Measurements from ENCODE around the gene TMEM219.
"Not testable (repeated sequence)": the region's sequence is repeated elsewhere in the genome, so short reads cannot be mapped to it uniquely, and the experiment has no call there.

TMEM219 gene

DNA sequence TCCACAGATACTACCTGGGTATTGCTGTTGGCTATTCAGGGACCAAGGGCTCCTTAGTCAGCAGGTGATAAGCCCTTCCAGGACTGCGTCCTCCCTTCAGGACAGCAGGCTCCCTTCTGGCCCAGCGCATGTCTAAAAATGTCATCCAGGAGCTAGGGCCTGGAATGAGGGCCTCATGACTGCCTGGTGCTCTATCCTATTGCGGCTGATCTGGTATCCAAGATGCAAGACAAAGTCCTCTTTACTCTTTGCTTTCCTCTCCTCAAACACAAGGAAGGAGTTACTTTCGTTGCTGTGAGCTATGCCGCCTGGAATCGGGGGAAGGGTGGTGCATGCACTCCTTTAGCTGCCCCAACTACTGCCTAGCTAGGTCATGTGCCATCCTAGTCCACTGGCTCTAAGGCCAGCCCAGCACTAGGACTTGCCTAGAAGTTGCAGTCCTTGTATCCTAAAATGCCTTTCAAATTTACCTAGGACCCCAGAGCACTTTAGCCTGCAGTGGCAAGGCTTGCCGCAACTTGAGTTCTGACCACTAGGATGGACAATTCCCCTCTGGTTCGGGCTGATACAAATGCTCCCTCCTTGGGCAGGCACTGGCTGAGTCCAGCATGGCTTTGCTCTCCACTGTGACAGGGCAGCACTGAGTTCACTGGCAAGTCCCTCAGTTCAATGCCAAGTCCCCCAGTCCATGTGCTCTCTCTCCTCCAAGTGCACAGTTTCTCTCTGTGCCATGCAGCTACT is 10.1 kb upstream of the TMEM219 start:
- no peak for DNase-seq

DNA sequence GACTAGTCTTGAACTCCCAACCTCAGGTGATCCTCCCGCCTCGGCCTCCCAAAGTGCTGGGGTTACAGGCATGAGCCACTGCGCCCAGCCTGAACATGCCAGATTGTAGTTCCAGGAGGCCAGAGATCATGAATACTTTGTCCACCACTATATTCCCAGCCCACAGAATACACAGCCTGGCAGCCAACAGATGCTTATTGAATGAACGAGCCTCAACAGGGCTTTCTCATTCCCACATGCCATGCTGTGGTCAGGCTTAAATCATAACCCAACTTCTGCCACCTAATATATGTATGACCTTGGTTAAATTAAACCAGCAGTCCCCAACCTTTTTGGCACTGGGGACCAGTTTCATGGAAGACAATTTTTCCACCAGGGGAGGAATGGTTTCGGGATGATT is 3.1 kb upstream of the TMEM219 start:
- no peak for DNase-seq

DNA sequence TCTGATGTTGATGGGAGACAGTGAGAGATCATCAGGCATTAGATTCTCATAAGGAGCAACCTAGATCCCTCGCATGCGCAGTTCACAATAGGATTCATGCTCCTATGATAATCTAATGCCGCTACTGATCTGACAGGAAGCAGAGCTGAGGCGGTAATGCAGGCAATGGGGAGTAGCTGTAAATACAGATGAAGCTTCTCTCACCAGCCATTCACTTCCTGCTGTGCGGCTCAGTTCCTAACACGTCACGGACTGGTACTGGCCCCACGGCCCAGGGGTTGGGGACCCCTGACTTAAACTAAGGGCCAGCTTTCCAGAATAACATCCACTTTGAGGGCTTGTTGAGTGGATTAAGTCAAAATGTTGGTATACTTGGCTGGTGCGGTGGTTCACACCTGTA is 2.6 kb upstream of the TMEM219 start:
- DNase-seq = no peak

DNA sequence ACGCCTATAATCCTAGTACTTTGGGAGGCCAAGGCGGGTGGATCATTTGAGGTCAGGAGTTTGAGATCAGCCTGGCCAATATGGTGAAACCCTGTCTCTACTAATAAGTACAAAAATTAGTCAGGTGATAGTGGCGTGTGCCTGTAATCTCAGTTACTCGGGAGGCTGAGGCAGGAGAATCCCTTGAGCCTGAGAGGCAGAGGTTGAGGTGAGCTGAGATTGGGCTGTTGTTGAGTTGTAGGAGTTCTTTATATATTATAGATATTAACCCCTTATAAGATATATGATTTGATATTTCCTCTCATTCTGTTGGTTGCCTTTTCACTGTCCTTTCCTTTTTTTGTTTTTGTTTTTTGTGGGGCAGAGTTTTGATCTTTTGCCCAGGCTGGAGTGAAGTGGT is 2.1 kb upstream of the TMEM219 start:
- DNase-seq = not testable (repeated sequence)

DNA sequence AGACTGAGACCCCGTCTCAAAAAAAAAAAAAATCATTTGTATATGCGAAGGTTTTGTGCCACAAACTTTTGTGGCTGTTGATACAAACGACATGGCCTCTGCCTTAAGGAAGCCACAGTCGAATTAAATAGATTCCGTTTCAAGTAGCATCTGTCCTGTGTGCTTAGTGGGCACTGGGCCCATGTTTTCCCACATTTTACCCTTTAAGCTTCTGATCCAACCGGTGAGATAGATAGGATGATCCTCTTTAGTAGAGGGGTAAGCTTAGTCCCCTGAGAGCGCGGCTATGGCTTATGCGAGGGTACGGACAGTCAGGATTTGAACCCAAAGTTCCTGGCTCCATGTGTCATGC is 776 bp upstream of the TMEM219 start:
- DNase-seq = peak; percentile 10

DNA sequence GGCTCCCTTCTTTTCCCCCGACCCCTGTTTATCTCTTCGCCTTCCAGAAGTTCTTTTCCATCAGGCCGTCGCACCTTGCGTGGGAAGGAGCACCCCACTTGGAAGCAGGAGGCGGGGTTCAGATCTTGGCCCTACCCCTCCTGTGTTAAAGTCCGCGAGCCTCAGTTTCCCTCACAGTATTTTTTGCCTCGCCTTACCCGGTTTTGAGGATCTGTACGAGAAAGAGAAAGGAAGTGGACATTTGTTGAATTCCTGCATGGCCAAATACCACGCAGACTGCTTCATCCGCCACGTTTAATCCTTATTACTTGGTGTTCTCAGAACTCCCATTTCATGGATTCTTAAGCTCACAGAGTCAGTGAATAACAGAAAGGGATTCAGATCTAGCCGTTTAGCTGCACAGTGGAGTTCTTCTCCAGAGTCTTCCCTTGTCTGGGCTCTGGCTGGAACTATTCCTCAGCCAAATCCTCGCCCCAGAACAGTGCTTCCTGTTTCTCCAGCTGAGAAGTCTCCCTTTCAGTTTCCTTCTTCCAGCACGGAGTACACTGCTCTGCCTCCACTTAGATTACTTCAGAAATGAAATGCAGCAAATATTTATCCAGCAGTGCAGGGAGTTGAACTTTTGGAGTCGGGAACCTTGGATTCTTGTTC is 590 bp downstream of the TMEM219 start:
- DNase-seq = no peak

DNA sequence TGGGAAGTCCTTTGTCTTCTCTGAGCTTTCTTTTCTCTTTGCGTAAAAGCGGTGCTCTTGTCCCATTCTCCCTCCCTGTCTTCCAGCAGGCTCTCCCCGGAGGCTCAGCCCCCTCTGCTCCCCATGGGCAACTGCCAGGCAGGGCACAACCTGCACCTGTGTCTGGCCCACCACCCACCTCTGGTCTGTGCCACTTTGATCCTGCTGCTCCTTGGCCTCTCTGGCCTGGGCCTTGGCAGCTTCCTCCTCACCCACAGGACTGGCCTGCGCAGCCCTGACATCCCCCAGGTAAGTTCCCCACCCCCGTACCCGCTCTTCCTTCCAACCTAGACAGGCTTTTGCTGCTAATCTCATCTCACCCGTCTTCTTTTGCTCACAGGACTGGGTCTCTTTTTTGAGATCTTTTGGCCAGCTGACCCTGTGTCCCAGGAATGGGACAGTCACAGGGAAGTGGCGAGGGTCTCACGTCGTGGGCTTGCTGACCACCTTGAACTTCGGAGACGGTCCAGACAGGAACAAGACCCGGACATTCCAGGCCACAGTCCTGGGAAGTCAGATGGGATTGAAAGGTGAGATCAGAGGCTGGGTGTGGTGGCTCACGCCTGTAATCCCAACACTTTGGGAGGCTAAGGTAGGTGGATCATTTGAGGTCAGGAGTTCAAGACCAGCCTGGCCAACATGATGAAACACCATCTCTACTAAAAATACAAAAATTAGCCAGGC is 1.3 kb downstream of the TMEM219 start:
- DNase-seq = no peak

DNA sequence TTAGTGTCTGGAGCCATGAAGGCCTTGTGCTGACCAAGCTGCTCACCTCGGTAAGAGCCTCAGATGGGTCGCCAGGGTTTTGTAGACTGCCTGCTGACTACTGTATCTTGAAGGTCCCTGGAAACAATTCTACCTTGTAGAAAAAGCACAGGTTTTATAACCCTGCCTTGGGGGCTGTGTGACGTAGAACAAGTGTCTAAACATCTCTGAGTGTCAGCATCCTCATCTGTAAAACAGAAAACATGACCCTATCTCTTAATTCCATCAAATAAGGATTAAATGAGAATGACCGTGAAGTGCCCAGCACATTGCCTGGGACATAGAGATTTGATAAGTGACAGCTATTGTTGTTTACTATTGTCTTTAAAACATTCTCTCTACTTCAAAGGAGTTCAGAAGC is 6.3 kb downstream of the TMEM219 start:
- no peak for DNase-seq

DNA sequence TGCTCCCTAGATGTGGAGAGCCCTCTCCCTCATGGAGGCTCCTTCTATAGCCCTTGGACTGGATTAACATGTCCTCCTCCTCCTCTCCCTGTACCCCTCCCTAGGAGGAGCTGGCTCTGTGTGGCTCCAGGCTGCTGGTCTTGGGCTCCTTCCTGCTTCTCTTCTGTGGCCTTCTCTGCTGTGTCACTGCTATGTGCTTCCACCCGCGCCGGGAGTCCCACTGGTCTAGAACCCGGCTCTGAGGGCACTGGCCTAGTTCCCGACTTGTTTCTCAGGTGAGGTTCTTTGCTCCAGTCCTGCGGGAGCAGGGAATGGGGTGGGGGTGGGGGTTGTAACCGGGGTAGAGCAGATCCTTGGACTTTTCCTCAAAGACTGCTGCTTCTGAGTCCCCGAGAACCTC is 9.4 kb downstream of the TMEM219 start:
- DNase-seq = no peak

DNA sequence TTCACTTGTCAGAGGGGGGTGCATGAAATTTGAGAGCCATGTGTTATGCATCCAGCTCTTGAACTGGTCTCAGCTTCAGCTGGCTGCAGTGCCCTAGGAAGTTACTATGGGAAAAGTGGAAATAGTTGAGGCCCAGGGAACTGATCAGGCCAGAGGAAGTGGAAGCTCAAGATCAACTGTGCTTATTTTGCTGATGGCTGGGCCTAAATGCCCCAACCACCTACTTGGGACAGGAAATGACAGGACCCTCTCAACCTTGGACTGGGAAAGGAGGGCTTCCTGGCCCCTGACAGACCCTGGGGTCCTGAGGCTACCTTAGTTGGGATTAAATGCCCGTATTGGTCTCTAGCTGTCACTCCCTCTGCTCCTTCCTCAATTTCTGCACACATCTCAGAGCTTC is 10.6 kb downstream of the TMEM219 start:
- DNase-seq = no peak

DNA sequence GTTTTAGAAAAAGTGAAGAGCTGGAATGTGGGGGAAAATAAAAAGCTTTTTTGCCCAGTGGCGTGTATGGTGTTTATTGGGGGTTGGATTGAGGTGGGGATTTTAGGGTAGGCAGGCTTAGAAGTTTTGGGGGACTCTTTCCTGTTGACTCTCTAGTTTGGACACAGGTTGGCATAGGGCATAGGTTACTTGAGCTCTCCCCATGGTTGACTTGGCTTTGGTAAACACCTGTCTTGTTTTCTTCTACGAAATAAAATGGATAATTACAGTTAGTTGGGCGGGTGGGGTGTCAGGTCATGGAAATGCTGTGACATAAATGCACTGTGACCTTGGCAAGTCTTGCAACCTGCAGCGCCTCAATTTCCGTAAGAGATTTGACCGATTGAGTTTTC is 11.1 kb downstream of the TMEM219 start:
- DNase-seq = no peak

DNA sequence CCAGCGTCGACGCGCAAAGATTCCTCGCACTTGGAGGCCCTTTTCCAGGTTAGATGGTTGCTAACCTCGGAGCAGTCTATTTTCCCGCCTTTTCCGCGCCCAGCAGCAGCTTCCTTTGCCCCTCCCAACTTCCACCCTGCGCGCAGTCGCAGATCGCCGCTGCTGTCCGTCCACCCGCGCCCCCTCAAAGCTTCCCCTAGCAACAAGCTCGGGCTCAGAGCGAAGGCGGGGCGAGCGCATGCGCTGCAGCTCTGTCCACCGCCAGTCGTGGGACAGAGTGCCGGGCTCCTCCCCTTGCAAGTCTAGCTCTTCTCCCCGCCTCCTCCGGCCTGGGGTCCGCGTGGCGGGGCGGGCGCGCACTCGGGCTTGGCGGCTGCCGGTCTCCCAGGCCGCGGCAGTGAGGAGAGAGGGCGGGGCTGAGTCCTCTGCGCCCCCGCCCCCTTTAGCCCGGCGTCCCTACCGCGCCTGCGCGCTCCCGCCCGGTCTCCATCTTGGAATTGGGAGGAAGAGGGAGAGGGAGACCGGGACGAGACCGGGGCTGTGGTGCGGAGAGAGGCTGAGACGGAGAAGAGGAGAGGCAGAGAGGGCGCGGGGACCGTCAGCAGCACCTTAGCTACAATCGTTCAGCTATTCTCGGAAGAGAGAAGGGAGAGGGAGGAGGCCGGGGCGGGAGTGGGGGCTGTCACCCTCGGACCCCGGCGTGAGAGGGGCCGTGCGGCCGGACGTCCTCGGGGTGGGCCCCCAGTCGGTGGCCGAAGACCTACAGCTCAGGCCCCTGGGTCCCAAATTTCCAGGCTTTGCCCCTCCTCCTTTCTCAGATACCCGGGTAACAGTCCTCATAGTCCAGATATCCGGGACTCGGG is 11.7 kb downstream of the TMEM219 start, which contains the start of gene TAOK2:
TSS of gene TAOK2 (plus strand) at position 485 of the 863 bp plus-strand sequence. CDS start 3,905 bp downstream, outside the sequence.
- DNase-seq = peak; percentile 86

DNA sequence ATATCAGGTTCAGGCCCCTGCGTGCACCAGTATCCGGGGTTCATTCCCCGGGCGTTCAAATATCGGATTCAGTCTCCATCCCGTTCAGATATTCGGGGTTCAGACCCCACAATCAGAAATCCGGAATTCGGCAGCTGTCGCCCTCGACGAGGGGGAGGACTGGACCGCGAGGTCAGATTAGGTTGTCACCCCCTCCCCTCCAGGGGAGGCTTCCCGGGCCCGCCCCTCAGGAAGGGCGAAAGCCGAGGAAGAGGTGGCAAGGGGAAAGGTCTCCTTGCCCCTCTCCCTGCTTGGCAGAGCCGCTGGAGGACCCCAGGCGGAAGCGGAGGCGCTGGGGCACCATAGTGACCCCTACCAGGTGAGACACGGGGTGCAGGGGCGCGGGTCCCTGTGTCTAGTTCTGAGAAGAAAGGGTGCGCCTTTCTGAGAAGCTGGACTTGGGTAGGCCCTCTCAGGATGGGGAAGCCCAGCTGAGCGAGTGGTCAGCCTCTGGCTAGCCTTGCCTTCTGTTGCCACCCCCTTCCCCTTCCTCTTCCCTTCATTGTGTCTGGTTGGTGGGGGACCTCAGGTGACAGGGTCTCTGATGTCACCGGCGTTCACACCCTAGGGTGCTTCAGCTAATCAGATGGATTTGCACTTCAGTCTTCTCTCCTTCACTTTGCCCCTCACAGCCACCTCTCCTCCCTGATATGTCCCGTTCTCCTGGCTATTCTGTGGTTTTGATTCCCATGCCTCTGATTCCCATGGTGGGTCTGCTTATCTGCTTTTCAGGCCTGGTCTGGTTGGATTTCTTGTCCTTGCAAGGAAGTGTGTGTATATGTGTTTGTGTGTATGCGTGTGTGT is 12.6 kb downstream of the TMEM219 start:
- no peak for DNase-seq

DNA sequence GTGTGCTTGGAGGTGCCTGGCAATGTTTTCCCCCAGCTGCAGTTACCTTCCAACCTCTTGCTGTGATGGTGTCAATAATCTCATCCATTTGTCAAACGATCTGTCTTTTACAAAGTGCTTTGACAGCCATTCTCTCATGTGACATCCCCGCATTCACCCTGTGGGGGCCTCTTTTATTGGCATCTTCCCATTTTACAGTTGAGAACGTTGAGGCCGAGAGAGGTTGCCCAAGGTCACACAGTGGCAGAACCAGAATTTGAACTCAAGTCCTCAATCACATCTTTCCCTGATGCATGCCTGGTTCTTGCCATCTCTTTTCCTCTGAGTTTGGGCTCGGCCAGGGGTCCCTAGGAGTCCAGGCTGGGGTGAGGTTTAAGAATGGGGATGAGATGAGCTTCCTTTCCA is 13.3 kb downstream of the TMEM219 start:
- DNase-seq = no peak

DNA sequence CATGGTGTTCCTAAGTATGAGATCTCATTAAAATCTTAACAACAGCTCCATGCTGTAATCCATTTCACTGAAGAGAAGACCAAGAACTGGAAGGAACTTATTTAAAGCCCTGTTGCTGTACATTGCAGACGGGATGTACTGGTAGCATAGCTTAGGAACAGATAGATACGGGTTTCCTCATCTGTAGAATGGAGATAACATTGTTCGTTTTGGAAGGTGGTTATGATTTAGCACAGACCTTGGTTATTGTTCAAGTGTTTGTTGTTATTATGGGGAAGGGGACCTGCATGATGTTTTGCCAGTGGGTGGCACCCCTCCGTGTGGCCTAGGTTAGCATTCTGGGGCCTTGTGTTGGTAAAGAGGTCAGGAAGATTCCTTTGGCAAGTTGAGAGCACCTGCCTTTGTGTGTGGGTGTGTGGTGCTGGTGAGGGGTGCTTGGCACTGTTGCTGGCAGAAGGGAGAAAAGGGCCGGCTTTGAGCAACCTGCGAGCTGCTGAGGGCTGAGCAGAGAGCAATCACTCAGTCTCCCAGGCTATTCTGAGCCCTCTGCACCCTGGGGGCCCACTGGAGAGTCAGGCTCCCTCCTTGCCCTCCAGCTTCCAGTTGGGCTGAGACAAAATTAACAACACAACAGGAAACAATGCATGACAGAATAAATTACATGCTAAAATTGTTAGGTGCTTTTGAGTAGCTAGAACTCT is 14.1 kb downstream of the TMEM219 start:
- DNase-seq = no peak

DNA sequence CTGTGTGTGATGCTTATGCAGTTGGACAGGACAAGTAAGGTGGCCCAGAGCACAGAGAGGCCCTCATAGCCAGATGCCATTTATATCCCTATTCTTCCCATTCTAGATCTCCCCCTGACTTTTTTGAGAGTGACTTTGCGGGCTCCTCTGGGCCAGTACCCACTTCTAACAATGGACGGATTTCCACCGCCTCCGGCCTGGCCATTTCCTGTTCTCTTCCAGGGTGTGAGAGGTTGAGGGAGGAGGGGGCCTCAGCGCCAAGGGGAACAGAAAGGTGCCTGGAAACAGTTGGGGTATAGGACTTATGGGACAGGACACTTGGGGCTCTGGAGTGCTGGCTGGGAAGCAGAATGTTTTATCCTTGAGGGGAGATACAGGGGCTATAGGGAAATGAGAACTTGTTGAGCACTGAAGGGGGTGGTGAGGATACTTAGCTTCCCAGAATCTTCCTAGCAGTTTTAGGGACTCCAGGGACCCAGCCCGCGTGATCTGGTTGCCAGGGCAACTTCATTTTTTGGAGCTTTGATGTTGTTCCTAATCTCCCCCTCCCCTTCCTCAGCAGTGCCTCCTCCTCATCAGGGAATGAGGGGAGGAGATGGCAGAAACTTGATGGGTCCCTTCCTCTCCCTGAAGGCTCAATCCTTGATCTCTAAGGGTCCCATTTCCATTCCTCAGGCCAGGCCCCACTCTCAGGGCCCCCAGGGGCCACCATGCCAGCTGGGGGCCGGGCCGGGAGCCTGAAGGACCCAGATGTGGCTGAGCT is 15.4 kb downstream of the TMEM219 start:
- DNase-seq = no peak

DNA sequence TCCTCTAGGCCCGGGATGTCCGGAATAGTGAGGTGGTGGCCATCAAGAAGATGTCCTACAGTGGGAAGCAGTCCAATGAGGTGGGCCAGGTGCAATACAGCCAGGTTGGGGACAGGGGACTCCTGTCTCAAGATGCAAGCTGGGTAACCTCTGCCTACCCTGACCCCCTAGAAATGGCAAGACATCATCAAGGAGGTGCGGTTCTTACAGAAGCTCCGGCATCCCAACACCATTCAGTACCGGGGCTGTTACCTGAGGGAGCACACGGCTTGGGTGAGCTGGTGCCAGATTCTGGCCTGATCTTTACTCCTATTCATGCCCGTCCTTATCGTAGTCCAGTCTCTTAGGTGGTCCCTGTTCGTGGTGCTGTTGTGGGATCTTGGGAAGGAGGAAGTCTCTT is 16.2 kb downstream of the TMEM219 start:
- no peak for DNase-seq

DNA sequence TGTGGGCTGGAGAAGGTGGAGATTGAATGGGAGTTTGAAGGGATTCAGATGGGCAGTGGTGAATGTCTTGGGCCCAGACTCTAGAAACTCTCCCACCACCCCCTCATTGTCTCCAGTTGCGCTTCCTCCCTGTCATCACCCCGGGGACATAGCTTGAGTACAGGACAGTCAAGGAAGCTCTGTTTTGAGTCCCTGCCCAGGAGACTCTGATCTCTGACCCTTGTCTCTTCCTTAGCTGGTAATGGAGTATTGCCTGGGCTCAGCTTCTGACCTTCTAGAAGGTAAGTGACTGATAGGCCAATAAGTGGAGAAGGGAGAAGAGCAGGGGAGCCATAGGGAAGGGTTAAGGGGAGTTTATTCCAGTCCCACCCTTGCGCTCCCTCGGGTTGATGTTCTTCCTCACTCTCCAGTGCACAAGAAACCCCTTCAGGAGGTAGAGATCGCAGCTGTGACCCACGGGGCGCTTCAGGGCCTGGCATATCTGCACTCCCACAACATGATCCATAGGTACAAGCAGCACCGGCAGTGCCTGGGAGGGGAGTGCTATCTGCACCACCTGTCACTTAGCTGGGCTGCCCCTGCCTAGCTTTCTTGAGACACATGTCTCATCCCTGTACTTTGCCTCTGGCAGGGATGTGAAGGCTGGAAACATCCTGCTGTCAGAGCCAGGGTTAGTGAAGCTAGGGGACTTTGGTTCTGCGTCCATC is 16.8 kb downstream of the TMEM219 start:
- no peak for DNase-seq

DNA sequence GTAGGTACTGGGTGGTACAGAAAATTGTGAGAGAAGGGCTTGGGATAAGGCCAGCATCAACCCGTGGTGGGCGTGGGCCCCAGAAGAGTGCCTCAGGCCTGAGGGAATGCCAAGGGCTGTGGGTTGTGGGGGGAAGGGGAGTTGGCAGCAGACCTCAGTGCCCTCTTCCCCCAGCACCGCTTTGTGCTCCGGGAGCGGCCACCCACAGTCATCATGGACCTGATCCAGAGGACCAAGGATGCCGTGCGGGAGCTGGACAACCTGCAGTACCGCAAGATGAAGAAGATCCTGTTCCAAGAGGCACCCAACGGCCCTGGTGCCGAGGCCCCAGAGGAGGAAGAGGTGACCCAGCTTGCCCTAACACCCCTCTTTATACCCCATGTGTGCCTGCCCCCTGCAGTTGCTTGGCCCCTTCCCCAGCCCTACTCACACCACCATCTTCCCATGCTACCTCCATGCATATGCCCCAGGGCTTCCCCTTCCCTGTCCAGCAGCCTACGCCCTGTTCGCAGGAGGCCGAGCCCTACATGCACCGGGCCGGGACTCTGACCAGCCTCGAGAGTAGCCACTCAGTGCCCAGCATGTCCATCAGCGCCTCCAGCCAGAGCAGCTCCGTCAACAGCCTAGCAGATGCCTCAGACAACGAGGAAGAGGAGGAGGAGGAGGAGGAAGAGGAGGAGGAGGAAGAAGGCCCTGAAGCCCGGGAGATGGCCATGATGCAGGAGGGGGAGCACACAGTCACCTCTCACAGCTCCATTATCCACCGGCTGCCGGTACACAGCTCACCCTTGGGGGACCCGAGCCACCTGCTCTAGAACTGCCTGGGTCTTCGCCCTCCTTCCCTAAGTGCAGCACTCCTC is 20.9 kb downstream of the TMEM219 start:
- DNase-seq = no peak

Measured in NCI-H1694 treated with DMSO at 0.1 percent for 48 hours (cell line).